Astrocyte (in vitro differentiated cells and primary cell): ENCODE measurements around the gene NWD2.

Source experiments
- CTCF ChIP-seq: IDR thresholded peaks from 2 replicates; pipeline ENCODE4 v1.5.1; 2011; ENCODE audit warnings: low read depth, mild to moderate bottlenecking, inconsistent platforms, low read length, moderate library complexity; ENCODE audit not compliant: insufficient read depth
- EZH2 ChIP-seq: IDR thresholded peaks from 2 replicates; pipeline ENCODE4 v1.6.1; 2012; ENCODE audit warnings: mild to moderate bottlenecking, low read length, inconsistent platforms; ENCODE audit not compliant: insufficient read depth

GRCh38 chr4:37381040-37381668 lies 136.6 kb downstream of the NWD2 start:
- no peak for TF ChIP-seq CTCF
- TF ChIP-seq EZH2 = no peak
